Neural cell (in vitro differentiated cells): ENCODE measurements around the gene FAM193A.

Source experiments
- CTCF ChIP-seq: fragments of 450-650 bp; IDR thresholded peaks from 2 replicates; pipeline ENCODE4 v1.5.1; 2014; ENCODE audit warnings: antibody characterized with exemption, mild to moderate bottlenecking, moderate library complexity; ENCODE audit not compliant: poor library complexity, severe bottlenecking
- EZH2 ChIP-seq: fragments of 200-600, 300-800 bp; shearing (Covaris generic), sonication (generic); IDR thresholded peaks from 2 replicates; pipeline ENCODE4 v1.6.1; 2014; ENCODE audit warnings: antibody characterized with exemption, low read length, borderline replicate concordance, mild to moderate bottlenecking; ENCODE audit not compliant: insufficient read depth, poor library complexity, severe bottlenecking
- POLR2AphosphoS5 ChIP-seq: IDR thresholded peaks from 2 replicates; pipeline ENCODE4 v1.6.1; 2012

GRCh38 chr4:2733844-2734574 is 197.6 kb downstream of the FAM193A start:
- no peak for TF ChIP-seq CTCF
- no peak for TF ChIP-seq POLR2AphosphoS5
- no peak for TF ChIP-seq EZH2
